AG08395 (cell line): ENCODE measurements around the gene ATL1.
"Not testable (repeated sequence)": the region's sequence is repeated elsewhere in the genome, so short reads cannot be mapped to it uniquely, and the experiment has no call there.

Experiments used
- DNase-seq: peaks from one replicate; pipeline ENCODE4 v3.0.0; 2012; ENCODE audit warnings: mixed read lengths, low spot score

Gene ATL1

DNA sequence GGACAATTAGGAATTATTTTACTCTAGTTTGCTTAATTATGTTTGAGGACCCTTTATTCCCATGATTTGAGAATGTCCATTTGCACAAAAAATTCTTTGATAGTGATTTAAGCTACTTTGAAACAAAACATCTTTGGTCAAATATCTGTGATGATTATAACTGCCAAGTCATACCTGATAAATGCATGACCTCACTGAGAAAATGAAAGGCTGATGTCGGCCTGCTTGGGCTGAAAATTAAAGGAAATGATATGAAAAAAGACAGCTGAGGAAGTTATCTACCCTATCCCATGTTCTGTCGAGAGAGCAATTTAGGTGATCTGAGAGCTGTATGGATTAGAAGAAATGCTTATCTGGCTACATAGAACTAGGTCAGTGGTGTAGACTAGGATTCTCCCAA lies 43.6 kb downstream of the ATL1 start:
- no peak for DNase-seq

DNA sequence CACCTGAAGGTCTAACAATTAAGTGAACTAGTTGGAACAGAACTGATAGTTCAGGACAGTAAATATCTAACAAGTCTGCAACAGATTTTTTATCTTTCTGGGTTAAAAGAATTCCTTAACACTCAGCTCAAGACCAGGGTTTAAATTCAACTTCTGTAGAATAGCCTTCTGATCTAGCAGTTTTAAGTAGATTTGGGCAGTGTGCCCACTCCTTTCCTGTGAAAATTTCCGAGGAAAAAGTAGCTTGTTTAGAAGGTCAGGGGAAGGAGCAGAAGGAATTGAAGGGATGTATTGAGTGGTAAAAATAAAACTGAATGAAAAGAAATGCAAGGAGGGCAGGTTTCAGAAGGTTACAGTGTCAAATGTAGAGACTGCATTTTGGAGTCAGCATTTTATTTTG lies 45.8 kb downstream of the ATL1 start:
- no peak for DNase-seq

- DNase-seq: no peak
These were observed 46.5 kb downstream of the ATL1 start for GRCh38 chr14:50606468-50606867.

DNA sequence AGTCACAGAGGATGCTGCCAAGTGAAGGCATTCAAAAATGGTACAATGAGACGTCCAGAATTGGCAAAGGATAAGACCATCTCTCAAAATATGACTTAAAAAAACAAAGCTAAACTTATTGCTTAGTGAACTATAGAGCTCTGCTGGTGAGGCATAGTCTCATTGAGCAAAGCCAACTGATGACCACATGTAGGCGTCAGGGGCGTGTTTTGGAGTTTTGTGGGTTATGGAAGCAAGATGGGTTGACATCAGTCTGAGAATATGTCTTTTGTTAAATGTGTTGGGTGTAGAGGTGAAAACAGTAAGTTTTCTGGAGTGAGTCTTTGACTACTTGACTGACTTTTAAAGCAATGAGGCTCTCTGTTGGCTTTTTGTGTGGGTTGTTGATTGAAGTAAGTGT lies 47.2 kb downstream of the ATL1 start:
- peak; percentile 65 for DNase-seq

- no peak for DNase-seq
These were observed 47.8 kb downstream of the ATL1 start for GRCh38 chr14:50607761-50608160.

- peak; percentile 24 for DNase-seq
These were observed 48.4 kb downstream of the ATL1 start for GRCh38 chr14:50608302-50608851.

GRCh38 chr14:50610465-50610864 lies 50.5 kb downstream of the ATL1 start:
- no peak for DNase-seq

GRCh38 chr14:50612806-50613205 lies 52.9 kb downstream of the ATL1 start:
- DNase-seq: no peak

DNA sequence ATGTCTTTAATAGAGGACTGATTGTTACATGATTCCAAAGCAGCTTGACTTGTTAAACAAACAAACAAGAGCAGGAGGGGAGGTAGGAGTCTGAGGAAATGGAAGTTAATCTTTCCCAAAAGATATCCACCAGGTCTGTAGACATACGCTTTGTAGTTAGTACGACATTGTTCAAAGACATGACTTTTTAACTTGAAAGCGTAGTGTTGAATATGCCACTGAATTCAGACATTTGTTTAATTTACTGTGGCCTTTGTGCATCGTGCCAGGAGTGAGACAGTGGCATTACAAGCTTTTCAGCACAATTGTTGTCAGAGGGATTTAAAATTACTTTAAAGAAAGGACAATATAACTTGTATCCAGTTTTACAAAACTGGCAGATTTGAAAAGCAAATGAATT lies 55.1 kb downstream of the ATL1 start:
- no peak for DNase-seq

- DNase-seq: no peak
These were observed 55.6 kb downstream of the ATL1 start for GRCh38 chr14:50615552-50615951.

- DNase-seq: no peak
These were observed 56.3 kb downstream of the ATL1 start for GRCh38 chr14:50616275-50616674.

DNA sequence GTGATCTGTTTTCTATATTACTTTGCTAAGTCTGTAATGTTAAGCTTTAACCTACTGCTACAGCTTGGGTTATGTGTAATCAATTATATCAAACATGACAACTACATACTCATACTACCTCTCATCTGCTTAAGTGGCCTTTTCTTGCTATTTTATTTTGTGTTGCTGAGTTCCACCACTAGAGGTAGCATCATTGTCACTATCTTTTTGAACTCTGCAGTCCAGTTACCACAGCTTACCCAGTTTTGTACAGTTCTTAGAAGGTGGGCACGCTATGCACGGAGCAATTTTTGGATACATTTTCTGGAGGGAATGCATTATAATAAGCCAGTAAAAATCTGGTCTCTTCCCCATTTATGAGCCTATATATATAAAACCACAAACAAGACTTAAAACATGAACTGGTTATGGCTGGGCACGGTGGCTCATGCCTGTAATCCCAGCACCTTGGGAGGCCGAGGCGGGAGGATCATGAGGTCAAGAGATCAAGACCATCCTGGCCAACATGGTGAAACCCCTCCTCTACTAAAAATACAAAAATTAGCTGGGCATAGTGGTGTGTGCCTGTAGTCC lies 59.7 kb downstream of the ATL1 start:
- DNase-seq: peak; percentile 55

- DNase-seq: no peak
These were observed 60.4 kb downstream of the ATL1 start for GRCh38 chr14:50620341-50620740.

DNA sequence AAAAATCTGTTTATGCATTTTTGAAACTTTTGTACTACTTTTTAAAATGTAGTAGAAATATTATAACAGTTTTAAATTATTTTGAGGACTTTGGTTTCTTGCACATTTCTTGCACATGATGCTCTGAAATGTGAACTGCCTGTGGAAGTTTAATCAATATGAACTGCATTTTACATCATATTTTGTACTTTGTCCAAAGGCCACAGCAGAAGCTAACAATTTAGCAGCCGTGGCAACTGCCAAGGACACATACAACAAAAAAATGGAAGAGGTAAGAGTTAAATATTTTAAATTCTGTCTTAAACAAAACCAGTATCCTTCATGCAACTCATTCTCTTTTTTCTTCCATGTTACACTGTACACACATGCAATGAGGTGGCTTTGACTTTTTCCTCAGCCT lies 63.0 kb downstream of the ATL1 start:
- no peak for DNase-seq

DNA sequence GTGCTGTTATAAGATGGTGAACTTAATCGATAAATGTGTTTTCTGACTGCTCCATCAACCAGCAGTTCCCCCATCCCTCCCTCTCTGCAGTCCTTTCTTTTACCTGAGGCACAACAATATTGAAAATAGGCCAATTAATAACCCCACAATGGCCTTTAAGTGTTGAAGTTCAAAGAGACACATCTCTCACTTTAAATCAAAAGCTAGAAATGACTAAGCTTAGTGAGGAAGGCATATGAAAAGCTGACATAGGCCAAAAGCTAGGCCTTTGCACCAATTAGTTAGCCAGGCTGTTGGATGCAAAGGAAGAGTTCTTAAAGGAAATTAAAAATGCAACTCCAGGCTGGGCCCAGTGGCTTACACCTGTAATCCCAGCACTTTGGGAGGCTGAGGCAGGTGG lies 64.5 kb downstream of the ATL1 start:
- no peak for DNase-seq

- DNase-seq: not testable (repeated sequence)
These were observed 65.0 kb downstream of the ATL1 start for GRCh38 chr14:50624947-50625346.

DNA sequence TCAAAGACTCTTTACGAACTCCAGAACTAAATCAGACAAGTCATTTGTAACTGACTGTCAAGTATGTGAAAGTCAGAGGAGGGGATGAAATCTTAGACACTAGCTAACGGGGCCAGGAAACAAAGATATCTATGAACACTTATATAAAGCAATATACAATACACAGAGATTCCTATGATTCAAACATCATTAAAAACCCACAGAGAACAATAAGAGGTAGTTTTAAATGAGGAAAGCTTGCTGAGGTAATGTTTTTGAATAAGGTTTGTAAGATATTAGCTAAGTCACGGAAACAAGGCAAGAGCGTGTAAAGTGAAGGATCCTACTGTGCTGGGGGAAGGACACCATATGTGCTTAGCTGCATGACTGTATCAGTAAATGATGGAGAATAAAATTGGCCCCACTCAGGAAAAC lies 71.5 kb downstream of the ATL1 start:
- DNase-seq: peak; percentile 21

DNA sequence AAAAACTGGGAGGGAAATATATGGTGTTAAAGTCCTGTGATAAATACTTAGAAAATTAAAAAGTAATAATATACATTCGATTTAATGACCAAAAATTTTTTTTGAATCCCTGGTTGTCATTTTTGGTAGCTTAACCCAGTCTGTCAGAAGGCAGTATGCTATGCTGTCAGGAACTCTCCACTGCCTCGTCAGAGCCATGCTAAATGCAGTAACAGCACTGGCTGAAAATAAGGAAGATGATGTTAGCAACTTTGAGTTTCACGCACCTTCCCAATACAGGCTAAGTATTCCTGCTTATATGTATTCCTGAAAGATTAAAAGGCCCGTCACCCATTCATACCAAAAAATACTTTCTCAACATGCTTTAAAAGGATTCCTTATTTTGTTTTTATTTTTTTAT lies 74.0 kb downstream of the ATL1 start:
- DNase-seq: no peak

DNA sequence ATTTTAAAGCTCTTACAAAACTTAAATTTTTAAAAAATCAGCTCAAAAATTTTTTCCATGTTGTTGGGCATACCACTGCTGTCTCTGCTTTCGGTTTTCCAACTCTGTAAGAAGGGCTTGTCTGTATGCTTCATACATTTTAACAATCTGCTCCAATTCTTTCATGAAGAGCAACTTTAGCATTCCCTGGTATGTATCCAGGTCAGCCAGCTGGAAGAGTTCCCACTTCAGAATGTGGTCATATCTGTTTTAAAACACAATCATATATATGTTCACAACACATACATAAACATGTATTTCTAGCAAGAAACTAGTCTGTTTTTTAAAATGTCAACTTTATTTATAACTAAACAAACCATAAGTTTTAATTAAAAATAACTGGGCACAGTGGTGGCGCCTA lies 75.2 kb downstream of the ATL1 start:
- no peak for DNase-seq

- DNase-seq: no peak
These were observed 87.3 kb downstream of the ATL1 start for GRCh38 chr14:50647282-50647681.

DNA sequence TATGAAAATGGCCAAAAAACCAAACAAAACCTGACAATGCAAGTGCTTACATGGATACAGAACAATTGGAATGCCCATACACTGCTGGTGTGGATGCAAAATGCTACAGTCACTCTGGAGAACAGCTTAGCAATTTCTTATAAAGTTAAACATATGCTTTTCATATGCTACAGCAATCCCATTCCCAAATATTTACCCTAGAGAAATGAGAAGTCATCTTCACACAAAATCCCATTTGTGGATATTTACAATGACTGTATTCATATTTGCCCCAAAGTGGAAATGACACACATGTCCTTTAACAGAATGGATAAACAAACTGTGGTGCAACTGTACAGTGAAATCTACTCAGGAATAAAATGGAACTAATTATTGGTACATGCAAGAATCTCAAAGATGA lies 87.8 kb downstream of the ATL1 start:
- DNase-seq: no peak

GRCh38 chr14:50649691-50650090 lies 89.7 kb downstream of the ATL1 start:
- no peak for DNase-seq

DNA sequence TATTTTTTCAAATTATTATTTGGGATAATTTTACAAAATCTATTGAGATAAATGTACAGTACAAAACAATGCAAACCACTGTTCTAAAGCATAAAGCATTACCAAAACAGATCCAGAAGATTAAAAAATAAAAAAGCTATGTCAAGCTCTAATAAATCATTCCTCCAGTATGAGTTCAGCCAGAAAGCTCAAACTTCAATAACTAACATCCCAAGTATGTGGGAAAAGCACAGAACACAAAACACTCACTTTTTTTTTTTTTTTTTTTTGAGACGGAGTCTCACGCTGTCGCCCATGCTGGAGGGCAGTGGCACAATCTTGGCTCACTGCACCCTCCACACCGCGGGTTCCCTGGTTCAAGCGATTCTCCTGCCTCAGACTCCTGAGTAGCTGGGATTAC lies 96.8 kb downstream of the ATL1 start:
- no peak for DNase-seq

DNA sequence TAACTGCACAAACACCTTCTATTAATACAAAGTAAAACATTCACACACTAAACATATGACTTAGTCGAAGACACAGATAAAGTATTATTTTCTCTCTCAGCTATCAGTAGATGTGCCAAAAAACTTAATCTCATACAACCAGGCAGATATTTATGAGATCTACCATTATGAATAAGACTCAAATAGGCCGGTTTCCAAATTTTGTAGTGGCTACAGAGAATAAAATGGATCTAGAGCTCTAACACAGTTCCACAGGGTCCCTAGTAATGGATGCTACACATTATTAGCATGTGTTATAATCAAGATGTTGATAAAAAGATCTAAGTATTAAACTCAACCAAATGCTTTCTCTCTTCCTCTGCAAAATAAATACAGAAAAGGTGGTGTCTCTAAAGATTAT lies 97.8 kb downstream of the ATL1 start:
- no peak for DNase-seq

GRCh38 chr14:50658203-50658602 lies 98.3 kb downstream of the ATL1 start:
- DNase-seq: peak; percentile 48
